Glomerular visceral epithelial cell (primary cell): ENCODE measurements around the gene SARS1.
"Not testable (repeated sequence)": the region's sequence is repeated elsewhere in the genome, so short reads cannot be mapped to it uniquely, and the experiment has no call there.

Experiments
- DNase-seq: peaks from one replicate; pipeline ENCODE4 v3.0.0-alpha.2; 2016; ENCODE audit errors: extremely low spot score

Gene SARS1

DNA sequence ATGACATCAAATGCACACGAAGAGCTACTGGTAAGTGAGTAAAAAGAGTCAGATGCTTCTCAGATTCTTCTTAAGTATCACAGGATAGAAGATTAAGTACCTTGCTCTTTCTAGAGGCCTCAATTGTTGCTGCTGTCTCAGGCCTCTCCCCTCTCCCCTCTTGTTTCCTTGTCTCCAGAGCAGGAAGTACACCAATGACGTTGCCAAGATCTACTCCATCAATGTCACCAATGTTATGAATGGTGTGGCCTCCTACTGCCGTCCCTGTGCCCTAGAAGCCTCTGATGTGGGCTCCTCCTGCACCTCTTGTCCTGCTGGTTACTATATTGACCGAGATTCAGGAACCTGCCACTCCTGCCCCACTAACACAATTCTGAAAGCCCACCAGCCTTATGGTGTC is 21.3 kb upstream of the SARS1 start:
- no peak for DNase-seq

DNA sequence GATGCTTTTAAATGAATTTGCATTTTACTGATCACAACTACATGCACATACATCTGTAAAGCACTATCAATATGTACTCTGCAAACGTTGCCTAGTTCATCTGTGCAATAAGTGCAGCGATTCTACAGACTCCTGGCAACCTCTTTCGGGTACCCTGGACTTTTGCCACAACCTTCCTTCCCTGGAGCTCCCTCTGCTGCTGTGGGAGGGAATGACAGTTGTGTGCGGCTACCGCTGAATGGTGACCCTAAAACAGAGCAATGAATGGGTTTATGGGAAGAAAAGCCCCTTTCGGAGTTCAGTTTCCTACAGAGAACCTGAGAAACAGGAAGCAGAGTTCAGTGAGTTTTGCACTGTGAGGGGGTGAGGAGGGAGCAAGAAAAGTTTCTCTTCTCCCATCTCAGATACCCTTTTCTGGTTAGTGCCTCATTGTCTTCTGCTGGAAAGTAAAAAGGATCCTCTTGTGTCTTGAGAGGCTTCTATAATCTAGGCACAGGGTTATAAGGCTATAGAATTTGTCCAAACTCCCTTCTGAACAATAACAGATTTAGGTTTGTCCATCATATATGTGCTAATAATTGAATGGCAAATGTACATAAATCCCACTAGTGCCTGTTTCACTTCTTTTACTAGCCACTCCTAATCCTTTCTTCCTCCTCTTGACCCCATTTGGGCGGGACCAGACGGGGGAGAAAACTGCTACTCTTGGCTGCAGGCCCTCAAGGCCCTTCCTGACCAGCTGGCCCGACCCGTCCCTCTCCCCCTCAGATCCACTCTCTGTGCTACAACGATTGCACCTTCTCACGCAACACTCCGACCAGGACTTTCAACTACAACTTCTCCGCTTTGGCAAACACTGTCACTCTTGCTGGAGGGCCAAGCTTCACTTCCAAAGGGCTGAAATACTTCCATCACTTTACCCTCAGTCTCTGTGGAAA is 19.8 kb upstream of the SARS1 start:
- peak; percentile 54 for DNase-seq

DNA sequence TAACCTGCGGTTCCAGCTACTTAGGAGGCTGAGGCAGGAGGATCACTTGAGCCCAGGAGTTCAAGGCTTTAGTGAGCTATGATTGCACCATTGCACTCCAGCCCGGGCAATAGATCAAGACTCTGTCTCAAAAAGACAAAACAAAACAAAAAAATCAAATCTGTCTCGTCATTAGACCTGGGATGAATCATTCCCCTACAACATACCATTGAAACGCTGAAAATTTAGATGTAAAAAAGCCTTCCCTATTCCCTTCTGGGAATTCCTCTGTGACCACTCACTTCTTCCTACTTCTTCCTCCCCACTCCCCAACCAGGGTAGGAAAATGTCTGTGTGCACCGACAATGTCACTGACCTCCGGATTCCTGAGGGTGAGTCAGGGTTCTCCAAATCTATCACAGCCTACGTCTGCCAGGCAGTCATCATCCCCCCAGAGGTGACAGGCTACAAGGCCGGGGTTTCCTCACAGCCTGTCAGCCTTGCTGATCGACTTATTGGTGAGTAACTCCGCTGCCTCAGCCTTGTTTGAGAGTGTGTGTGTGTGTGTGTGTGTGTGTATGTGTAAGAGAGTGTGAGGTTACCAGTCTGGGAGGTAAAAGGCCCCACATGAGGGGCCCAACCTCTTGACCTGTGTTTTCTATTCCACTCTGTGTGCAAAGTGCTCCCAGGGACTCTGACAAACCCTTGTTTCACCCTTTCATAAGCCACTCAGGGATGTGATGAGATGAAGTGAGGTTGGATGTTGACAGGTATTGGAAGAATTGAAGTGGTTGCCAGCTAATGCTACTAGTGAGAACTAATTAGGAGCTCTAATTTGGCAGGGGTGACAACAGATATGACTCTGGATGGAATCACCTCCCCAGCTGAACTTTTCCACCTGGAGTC is 16.3 kb upstream of the SARS1 start:
- DNase-seq = peak; percentile 97

DNA sequence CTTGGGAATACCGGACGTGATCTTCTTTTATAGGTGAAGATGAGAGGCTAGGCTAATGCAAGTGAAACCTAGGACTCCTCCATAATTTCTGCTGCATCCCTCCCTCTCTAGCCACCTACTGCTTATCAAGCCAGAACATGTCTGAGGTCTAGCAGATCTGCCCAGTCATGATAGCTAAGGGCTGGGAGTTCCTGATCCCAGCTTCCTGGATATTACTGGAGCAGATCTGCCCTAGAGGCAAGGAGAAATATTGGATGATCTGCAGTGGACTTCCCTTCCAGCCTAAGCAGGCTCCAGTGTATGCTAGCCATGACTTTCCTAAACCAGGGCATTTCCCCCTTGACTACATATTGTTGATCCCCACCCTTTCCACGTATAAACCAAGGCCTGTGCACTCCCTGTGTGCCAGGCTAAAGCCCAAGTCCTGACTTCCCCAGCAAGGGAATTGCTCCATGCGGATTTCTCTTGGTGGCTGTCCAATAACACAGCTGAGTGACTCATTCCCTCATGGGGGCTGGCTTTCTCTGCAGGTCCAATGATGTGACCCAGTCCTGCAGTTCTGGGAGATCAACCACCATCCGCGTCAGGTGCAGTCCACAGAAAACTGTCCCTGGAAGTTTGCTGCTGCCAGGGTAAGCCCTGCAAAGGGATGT is 15.5 kb upstream of the SARS1 start:
- peak; percentile 81 for DNase-seq

DNA sequence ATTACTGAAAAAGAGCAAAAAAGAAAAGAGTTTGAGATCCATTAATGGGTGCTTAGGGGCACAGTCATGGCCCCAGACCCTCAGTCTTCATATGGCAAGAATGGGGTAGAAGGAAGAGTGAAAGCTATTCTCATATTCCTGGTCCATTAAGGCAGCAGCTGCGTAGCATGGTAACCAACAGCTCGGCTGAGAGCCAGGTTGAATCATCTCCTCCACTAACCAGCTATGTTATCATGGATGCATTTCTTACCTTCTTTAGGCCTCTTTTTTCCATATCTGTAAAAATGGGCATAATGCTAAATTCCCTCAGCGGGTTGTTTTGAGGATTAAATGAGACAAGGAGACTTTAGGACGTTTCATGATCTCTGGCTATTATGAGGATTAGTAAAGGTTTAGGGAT is 15.0 kb upstream of the SARS1 start:
- no peak for DNase-seq

DNA sequence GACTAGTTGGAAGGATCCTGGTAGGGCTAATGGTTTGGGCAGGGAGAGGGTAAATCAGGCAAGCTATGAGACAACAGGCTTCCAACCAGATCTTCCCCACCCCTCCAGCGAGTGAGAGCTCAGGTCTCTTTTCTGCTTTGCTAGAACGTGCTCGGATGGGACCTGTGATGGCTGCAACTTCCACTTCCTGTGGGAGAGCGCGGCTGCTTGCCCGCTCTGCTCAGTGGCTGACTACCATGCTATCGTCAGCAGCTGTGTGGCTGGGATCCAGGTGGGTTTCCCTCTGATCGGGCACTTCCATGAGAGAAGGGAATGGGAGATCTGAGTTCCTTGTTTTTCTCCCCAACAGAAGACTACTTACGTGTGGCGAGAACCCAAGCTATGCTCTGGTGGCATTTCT is 14.0 kb upstream of the SARS1 start:
- DNase-seq = no peak

DNA sequence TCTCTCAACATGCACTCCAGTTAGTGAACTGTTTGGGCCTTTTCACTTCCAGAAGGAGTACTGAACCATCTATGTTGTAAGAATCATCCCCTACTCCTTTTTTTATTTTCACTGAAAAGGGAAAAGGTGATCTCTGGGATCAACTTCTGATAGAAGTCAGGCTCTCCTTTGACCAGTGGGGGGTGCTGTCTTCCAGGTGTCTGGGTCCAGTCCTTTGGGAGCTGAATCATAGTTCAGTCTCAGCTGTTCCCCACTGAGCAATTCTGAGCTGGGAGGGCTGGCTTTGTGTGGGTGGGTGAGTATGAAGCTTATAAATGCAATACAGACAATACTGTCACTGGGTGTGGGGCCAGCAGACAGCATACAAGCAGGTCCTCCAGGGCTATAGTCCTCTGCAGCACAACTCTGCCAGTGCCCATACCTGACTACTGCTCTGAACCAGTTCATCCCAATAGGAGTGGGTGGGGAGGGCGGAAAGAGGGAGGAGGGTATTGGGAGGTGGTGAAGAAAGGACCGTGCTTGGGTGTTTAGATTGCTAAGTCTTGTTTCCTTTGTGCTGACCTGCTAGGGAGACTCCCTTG is 12.5 kb upstream of the SARS1 start:
- DNase-seq = peak; percentile 68

DNA sequence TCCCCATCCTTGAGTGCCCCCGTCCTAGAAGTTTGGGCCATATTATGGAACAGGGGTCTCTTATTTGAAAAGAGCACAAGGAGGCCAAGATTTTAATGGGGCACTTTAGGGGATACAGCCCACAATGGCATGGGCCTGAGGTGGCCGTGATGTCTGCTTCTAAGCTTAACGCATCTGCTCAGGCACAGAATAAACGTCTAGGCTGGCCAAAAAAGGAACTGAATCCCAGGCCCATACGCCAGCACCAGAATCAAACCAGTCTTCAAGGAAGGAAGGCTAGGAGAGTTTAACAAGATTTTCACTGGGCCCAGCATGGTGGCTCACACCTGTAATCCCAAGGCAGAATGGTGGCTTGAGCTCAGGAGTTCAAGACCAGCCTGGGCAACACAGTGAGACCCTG is 9.2 kb upstream of the SARS1 start:
- DNase-seq = no peak

DNA sequence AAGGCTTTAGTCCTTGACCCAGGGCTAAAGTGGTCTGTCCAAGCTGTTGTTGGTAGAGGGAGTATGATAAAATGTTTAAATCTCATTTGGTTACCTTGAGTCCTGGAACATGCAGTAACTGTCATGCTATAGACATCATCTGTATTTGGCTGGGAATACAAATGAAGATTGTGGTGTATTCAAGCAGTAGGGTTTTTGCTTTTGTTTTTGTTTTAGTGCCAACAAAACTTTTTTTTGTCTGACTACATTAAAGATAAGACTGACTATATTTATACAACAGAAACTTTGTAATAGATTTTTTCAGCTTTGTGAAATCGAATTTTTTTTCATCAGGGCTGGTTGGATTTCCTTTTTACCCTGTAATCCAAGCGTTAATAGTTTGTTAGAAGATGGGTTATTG is 7.4 kb upstream of the SARS1 start:
- DNase-seq = no peak

DNA sequence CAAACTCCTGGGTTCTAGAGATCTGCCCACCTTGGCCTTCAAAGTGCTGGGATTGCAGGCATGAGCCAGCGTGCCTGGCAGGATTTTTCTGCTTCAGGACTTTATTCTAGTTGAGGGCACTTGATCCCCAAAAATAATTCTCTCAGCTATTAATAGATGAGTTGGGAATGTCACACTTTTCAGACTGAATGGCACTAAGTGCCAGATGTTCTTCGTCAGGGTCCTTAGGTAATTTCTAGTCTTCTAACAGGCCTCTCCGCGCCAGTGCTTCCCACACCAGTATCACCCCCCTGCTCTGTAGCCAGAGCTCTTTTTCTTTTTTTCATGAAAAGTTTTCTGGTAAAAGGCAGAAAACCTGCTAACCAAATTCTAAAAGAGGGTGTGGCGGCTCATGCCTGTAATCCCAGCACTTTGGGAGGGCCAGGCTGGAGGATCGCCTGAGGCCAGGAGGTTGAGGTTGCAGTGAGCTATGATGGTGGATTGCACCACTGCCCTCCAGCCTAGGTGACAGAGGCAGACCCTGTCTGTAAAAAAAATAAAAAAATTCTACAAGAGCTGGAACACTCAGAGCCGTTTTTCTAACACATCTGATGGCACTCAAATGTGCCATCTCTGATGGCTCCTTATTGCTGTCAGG is 6.1 kb upstream of the SARS1 start:
- no peak for DNase-seq

DNA sequence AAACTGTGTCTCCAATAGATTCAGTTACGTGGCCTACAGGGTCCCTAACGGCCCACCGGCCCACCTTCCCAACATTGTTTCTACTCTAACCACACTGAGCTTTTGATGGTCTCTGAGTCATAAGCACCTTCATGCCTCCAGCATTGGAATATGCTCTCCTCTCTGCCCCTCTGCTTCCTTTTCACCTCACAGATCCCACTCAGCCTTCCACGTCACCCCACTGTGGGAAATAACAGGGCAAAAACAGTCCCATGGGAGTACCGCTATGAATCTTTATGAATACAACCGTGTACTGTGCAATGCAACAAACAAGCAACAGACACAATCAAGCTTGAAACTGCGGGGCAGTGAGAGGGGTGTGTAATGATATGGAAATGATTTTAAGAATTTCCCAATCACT is 5.3 kb upstream of the SARS1 start:
- no peak for DNase-seq

DNA sequence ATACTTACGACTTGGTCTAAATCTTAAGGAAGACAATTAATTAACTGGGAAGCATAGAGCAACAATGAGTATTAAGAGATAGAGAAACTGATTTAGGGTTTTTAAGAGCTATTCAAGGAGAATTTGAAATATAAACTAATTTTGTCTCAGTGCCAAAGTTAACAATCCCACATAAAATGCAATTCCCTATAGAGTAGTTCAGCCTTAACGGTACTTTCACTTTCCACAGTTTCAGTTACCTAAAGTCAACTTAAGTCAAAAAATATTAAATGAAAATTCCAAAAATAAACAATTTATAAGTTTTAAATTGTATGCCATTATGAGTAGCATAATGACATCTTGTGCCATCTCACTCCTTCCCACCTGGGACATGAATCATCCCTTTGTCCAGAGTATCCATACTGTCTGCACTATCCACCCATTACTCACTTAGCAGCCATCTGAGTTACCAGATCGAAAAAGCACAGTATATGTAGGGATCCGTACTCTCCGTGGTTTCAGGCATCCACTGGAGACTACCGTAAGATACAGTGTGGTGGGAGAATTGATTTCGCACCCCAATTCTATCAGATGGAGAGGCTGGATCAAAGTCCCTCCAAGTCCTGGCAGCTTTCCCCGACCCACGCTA is 4.8 kb upstream of the SARS1 start:
- no peak for DNase-seq

DNA sequence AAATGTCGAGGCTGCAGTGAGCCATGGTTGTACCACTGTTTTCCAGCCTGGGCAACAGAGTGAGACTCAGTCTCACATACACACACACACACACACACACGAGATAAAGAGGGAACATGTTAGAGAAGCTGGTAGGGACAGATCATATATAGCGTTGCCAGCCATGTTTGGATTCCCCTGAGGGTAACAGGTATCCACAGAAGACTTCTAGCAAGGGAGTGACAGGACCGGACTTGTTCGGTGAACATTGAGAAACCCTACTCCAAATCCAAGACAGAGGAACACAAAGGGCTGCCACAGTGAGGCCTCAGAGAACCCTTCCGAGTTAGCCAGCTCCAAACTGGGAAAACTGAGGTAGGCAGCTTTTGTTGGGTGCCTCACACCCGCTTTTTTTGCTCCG is 3.7 kb upstream of the SARS1 start:
- no peak for DNase-seq

DNA sequence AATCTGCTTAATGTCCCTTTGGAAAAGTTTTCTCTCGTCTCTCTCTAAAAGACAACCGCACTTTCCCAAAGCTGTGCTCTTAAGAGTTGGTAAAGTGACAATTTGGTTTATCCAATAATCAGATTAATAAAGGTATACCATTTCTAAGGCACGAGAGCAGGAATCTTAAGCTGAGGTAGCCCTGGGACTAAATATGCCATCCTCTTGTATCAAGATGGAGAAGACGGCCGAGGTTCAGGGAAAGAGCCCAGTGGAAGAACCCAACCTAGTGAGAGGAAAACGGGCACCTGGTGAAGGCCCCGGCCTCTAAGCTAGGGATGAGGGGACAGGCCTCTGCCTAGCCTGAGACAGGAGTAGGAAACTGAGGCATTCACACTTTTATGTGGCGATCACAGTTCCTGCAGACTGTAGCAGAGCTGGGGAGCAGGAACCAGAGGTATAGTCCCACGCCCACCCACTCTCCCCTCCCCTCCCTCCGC is 334 bp upstream of the SARS1 start:
- DNase-seq = no peak

DNA sequence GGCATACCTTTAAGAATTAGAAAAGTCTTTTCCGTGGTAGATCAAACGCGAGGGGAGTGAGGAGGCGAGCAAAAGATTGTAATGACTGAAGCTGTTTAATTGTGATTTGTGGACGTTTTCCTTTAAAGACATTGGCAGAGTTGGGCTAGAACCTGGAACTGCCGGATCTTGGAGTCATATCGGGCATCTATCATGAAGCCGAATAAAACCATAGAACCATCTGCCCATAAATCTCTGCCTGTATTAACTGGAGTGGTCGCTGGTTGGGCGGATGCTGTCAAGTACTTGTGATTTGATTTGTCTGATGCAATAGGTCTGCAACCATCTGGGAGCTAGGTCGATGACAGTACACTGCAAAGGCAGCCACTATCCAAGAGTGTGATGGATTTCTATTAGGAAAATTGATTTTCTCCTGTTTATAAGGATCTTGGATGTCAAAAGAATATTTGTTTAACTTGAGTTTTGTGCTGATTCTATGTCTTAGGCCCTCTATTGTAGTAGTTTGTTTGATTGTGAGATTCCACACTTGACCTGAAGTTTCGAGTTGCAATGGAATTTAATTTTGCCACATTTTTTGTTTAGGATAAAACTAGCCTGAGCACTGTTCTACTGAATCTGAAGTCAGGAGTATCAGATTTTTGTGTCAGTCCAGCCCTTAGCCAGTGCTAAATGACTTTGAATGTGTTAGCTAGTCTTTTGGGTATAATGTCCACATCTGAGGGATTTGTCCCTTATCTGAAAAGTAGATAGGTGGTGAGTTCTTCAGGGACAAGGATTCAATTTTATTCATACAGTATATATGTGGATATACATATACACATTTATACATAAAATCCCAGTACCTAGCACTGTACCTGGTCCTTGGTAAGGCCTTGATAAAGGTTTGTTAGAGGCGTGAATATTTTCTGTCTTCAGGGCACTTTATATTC is 1.2 kb downstream of the SARS1 start:
- DNase-seq = peak; percentile 61

DNA sequence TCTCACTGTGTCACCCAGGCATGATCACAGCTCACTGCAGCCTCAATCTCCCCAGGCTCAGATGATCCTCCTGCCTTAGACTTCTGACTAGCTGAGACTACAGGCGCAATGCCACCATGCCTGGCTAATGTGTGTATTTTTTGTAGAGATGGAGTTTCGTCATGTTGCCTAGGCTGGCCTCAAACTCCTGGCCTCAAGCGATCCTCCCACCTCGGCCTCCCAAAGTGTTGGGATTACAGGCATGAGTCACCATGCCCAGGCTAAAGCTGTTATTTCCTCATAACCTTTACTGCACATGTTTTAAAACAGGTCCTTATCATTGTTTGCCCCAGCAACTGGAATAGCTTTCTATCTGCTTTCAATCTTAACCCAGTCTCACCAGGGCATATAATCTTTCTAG is 2.9 kb downstream of the SARS1 start:
- no peak for DNase-seq

DNA sequence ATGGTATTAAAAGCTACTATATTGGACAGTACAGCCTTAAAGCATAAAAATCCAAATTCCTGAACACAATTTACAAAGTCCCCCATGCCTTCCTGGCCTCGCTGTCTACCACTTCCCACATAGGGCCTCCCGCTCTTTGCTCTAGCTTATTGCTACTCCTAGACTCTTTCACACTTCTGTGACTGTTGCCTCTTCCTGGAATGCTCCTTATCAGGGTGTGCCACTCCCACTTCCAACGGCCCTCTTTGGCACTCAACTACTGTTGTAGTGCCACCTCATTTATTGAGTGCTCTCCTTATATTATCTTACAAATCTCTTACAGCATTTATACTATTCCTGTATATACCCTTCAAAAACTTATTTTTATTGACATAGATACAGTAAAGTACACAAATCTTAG is 4.8 kb downstream of the SARS1 start:
- DNase-seq = no peak

DNA sequence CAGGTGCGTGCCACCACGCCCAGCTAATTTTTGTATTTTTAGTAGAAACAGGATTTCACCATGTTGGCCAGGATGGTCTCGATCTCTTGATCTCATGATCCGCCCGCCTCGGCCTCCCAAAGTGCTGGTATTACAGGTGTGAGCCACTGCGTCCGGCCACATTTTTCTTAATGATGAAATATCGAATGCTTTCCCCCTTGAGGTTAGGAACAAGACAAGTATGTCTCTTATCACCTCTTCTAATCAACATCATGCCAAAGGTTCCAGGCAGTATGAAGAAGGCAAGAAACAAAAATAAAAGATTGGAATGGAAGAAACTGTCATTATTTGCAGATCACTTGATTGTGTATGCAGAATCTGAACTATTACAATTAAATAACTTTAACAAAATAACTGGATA is 7.5 kb downstream of the SARS1 start:
- DNase-seq = not testable (repeated sequence)

DNA sequence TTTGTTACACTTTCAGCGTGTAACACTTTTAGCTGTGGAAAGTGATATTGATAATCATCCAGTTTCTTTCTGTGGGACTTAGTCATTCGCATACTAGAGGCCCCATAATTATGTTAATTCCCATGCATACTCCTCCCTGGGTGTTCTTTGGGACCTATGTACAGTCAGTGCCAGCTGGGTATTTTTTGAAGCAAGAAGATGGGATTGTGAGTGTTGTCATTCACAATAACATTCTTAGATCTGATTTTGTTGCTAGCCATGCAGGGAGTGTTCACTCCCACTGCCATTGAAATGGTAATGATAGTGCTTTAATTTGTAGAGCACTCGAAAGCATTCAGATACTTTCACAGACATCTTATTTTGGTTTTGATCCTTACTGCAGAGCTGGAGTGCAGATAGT is 11.6 kb downstream of the SARS1 start:
- DNase-seq = no peak
